OCI-LY7 (cell line): ENCODE data around the gene NXPH1. TPM values are rescaled to one million over a fixed set of nuclear protein-coding genes. Genes with fewer than 3 reads are reported as not detected.

Source experiments
- BruUV-seq: library from RNA; stranded (reverse); fragments of 400-500 nt; replicated peaks from 2 replicates; lab custom pipeline; 2021; lab: Mats Ljungman, UMichigan
- CTCF ChIA-PET: fragments of 300-600 bp; sonication (Branson Sonifier 250); formaldehyde crosslinking; loops from one replicate; lab custom pipeline; 2022; ENCODE audit warnings: antibody characterized with exemption; ENCODE audit not compliant: unreplicated experiment; lab: Charles Lee
- POLR2A ChIA-PET: fragments of 300-600 bp; sonication (Branson Sonifier 250); formaldehyde crosslinking; loops from one replicate; lab custom pipeline; 2022; ENCODE audit warnings: antibody characterized with exemption; lab: Charles Lee
- DNase-seq: peaks from one replicate; pipeline ENCODE4 v3.0.0-alpha.2; 2015; ENCODE audit warnings: low spot score
- H2AFZ ChIP-seq: fragments of 200-600 bp; sonication (generic), shearing (Covaris generic); 2 replicates; pipeline ENCODE4 v1.6.1; 2014; ENCODE audit warnings: mild to moderate bottlenecking, antibody characterized with exemption, low read length, moderate library complexity
- H3K27ac ChIP-seq: fragments of 200-600 bp; sonication (generic); 2 replicates; pipeline ENCODE4 v1.5.1; 2014; ENCODE audit warnings: mixed run types, low read depth, mild to moderate bottlenecking, moderate library complexity, low read length, inconsistent platforms; ENCODE audit not compliant: poor library complexity, severe bottlenecking
- H3K36me3 ChIP-seq: fragments of 200-600 bp; sonication (generic); 2 replicates; pipeline ENCODE4 v1.6.1; 2014; ENCODE audit warnings: mild to moderate bottlenecking, antibody characterized with exemption, low read length, moderate library complexity, mixed read lengths; ENCODE audit not compliant: insufficient read depth
- H3K4me1 ChIP-seq: fragments of 200-600 bp; sonication (generic); 2 replicates; pipeline ENCODE4 v1.5.1; 2014; ENCODE audit warnings: mild to moderate bottlenecking, low read length; ENCODE audit not compliant: insufficient read depth, poor library complexity, severe bottlenecking
- H3K4me2 ChIP-seq: fragments of 200-600 bp; sonication (generic); 2 replicates; pipeline ENCODE4 v1.6.1; 2014; ENCODE audit warnings: mild to moderate bottlenecking, low read length
- H3K4me3 ChIP-seq: fragments of 200-600 bp; sonication (generic); 2 replicates; pipeline ENCODE4 v1.5.1; 2014; ENCODE audit warnings: mild to moderate bottlenecking, low read depth, low read length; ENCODE audit not compliant: poor library complexity, severe bottlenecking
- H3K79me2 ChIP-seq: fragments of 200-600 bp; sonication (generic); 2 replicates; pipeline ENCODE4 v1.6.1; 2016; ENCODE audit warnings: low read depth, mild to moderate bottlenecking, low read length, moderate library complexity, mixed read lengths; ENCODE audit not compliant: insufficient read depth
- H3K9me2 ChIP-seq: fragments of 200-600 bp; sonication (generic); 2 replicates; pipeline ENCODE4 v1.6.1; 2016; ENCODE audit warnings: mild to moderate bottlenecking, low read length, mixed read lengths; ENCODE audit not compliant: insufficient read depth
- H3K9me3 ChIP-seq: fragments of 200-600 bp; sonication (generic); 2 replicates; pipeline ENCODE4 v1.6.1; 2014; ENCODE audit warnings: mild to moderate bottlenecking, mixed run types, low read length, mixed read lengths
- H4K20me1 ChIP-seq: fragments of 200-600 bp; sonication (generic); 2 replicates; pipeline ENCODE4 v1.6.1; 2014; ENCODE audit warnings: mild to moderate bottlenecking, antibody characterized with exemption, low read length, moderate library complexity, mixed read lengths; ENCODE audit not compliant: insufficient read depth
- EZH2phosphoT487 ChIP-seq: fragments of 200-600 bp; sonication (generic); IDR thresholded peaks from 2 replicates; pipeline ENCODE4 v1.6.1; 2018; ENCODE audit warnings: low read depth, borderline replicate concordance, mild to moderate bottlenecking, mixed run types, antibody characterized with exemption, low read length, moderate library complexity, mixed read lengths
- intact Hi-C: fragments of 100-400 bp; cut with micrococcal nuclease; formaldehyde crosslinking; loops from one replicate; pipeline ENCODE4 v1.10.0; 2022; ENCODE audit not compliant: unreplicated experiment
- total RNA-seq, 2 experiments: library from RNA; depleted of rRNA in 1 of 2; stranded (reverse); fragments of >200 nt in 1 of 2; shearing (Covaris generic) in 1 of 2; gene quantifications; 2 replicates each; pipeline ENCODE4 v1.2.3, GENCODE V29; 2014 to 2022
- TF ChIP-seq, protein P1 (sequence below): fragments of 200-600 bp; sonication (generic); conservative IDR thresholded peaks from 2 replicates; pipeline ENCODE4 v1.5.1; 2014; ENCODE audit warnings: mild to moderate bottlenecking, antibody characterized with exemption, low read length, moderate library complexity, mixed read lengths

The NXPH1 gene
- total RNA-seq, 2 experiments from 2014 or later, result not detected

DNA sequence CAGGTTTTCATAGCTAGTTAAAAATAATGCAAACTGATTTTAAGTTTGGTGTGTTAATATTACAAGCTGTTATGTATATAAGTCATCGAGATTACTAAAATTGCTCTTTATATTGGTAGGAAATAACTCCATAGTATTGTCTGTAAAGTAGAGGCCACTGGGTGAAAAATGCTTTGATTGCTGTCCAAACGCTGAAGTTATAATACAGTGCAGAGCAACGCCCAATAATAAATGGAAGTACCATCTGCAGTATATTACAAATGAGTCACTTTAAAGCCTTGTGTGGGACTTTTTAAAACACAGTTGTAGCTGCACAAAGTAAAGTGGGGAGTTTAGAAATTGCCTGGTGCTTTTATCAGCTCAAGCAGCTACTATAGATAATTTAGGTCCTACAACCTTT lies 196.1 kb downstream of the NXPH1 start:
- H2AFZ ChIP-seq, result no peak overlapping the region
- H4K20me1 ChIP-seq, result no peaks in the 10 kb centered on the region

DNA sequence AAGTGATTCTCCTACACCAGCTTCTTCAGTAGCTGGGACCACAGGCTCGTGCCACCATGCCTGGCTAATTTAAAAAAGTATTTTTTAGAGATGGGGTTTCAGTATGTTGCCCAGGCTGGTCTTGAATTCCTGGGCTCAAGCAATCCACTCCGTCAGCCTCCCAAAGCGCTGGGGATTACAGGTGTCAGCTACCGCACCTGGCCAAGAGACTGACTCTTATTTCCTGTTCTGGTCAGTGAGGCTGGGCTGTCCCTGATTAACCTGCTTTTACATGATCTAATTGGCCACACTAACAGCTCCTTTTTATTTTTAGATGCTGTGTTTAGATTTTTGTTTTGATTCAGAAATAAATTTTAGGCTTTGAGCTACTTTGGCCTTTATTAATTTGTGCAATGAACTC lies 203.9 kb downstream of the NXPH1 start:
- Histone ChIP-seq H3K79me2 (no peaks in the 10 kb centered on the region), H3K36me3 (no peaks in the 10 kb centered on the region), H3K9me3 (no peaks in the 10 kb centered on the region), H3K9me2 (no peaks in the 10 kb centered on the region), H3K27ac (no peak overlapping the region), H4K20me1 (no peaks in the 10 kb centered on the region), H3K4me2 (no peak overlapping the region), H2AFZ (no peak overlapping the region), H3K4me1 (no peaks in the 10 kb centered on the region), H3K4me3 (no peak overlapping the region)
- no TSS peak for BruUV-seq
- TF ChIP-seq, protein P1, sequence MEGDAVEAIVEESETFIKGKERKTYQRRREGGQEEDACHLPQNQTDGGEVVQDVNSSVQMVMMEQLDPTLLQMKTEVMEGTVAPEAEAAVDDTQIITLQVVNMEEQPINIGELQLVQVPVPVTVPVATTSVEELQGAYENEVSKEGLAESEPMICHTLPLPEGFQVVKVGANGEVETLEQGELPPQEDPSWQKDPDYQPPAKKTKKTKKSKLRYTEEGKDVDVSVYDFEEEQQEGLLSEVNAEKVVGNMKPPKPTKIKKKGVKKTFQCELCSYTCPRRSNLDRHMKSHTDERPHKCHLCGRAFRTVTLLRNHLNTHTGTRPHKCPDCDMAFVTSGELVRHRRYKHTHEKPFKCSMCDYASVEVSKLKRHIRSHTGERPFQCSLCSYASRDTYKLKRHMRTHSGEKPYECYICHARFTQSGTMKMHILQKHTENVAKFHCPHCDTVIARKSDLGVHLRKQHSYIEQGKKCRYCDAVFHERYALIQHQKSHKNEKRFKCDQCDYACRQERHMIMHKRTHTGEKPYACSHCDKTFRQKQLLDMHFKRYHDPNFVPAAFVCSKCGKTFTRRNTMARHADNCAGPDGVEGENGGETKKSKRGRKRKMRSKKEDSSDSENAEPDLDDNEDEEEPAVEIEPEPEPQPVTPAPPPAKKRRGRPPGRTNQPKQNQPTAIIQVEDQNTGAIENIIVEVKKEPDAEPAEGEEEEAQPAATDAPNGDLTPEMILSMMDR, result no peak
- no peak for TF ChIP-seq EZH2phosphoT487
- intact Hi-C loops, result no loop called here
- CTCF ChIA-PET, result no interaction called here
- POLR2A ChIA-PET, result interaction anchor here (0.7 to 1.7 kb wide), 4 partner anchors 8 to 1453 kb away, joined by 3 to 5 read pairs (median 4); no protein-coding TSS in a partner anchor
- no peak for DNase-seq

More for the DNA sequence above, 196.1 kb downstream of the NXPH1 start:
- intact Hi-C loops, result no loop called here
- ChIA-PET POLR2A (interaction anchor here (0.6 to 1.5 kb wide), 5 partner anchors 9 to 1308 kb away, joined by 3 to 8 read pairs (median 3); no protein-coding TSS in a partner anchor), CTCF (no interaction called here)
- Histone ChIP-seq H3K4me2 (no peak overlapping the region), H3K9me2 (no peaks in the 10 kb centered on the region), H3K4me1 (no peaks in the 10 kb centered on the region), H3K4me3 (no peak overlapping the region), H3K27ac (no peak overlapping the region), H3K79me2 (no peaks in the 10 kb centered on the region), H3K9me3 (no peaks in the 10 kb centered on the region), H3K36me3 (no peaks in the 10 kb centered on the region)
- no TSS peak for BruUV-seq
- TF ChIP-seq, protein P1, result no peak
- no peak for DNase-seq

DNA sequence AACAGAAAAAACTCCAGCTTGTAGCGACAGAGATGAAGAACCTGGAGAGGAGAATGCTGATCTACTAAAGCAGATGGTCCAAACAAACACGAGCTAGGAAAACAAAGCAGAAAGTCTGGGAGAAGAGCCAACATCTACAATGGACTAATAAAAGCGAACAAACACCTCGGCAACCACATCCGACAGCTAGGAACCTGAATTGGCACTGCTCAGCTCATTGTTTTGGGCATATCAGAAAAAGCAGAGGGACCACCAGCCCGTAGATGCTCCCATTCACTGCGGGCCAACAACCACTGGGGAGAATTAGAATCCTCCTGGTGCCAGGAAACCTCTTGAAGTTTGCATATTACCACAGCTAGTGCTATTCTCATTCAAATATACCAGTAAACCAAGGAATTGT lies 204.7 kb downstream of the NXPH1 start:
- CTCF ChIA-PET, result no interaction called here
- H3K79me2 ChIP-seq, result no peaks in the 10 kb centered on the region
- H3K27ac ChIP-seq, result no peak overlapping the region
- intact Hi-C loops, result no loop called here
- no peak overlapping the region for H3K4me3 ChIP-seq
- H3K9me3 ChIP-seq, result no peaks in the 10 kb centered on the region
- POLR2A ChIA-PET, result interaction anchor here (0.8 to 1.7 kb wide), 3 partner anchors 9 to 29 kb away, joined by 3 to 5 read pairs (median 4); no protein-coding TSS in a partner anchor
- no peak overlapping the region for H3K4me2 ChIP-seq
- H3K9me2 ChIP-seq, result no peaks in the 10 kb centered on the region
- no peak for DNase-seq
- no peaks in the 10 kb centered on the region for H4K20me1 ChIP-seq
- no peaks in the 10 kb centered on the region for H3K4me1 ChIP-seq
- H3K36me3 ChIP-seq, result no peaks in the 10 kb centered on the region
- BruUV-seq, result no TSS peak
- TF ChIP-seq EZH2phosphoT487, result no peak
- TF ChIP-seq, protein P1, result no peak
- no peak overlapping the region for H2AFZ ChIP-seq
